ENCODE data around the gene GTF2IRD1. TPM values are rescaled to one million over a fixed set of nuclear protein-coding genes. Genes with fewer than 3 reads are reported as not detected.

Gene GTF2IRD1
- total and polyA plus RNA-seq, 2 donors (not counting 1 experiment from before 2014, with no cell fraction given), result 7.8 to 14.7 TPM

GRCh38 chr7:74464931-74465886, 11.5 kb downstream of the GTF2IRD1 start:
- no peak for DNase-seq (ENCODE audit: low read depth in 2 of 2)
- H3K27ac ChIP-seq (ENCODE audit: insufficient read depth, low read length), result no peak overlapping the region
- no peaks in the 10 kb centered on the region for H3K27me3 ChIP-seq (ENCODE audit: control insufficient read depth, insufficient read depth, low read length)
- H3K9ac ChIP-seq (ENCODE audit: insufficient read depth, low read length), result no peak overlapping the region
- no peaks in the 10 kb centered on the region for H3K4me1 ChIP-seq (ENCODE audit: control insufficient read depth, extremely low read depth, insufficient read depth, low read length)
- H2AFZ ChIP-seq (ENCODE audit: low read length), result no peak overlapping the region
- no peak overlapping the region for H3K4me3 ChIP-seq (replicated peaks in 1 of 4; ENCODE audit: control extremely low read depth in 1 of 4, insufficient read depth in 1 of 4, low read depth in 3 of 4, low read length in 4 of 4)
- H3K9me3 ChIP-seq (ENCODE audit: control insufficient read depth, insufficient read depth, low read depth, low read length), result no peaks in the 10 kb centered on the region
- H3K79me2 ChIP-seq (ENCODE audit: control insufficient read depth, insufficient read depth, low read length), result no peaks in the 10 kb centered on the region
- H3K36me3 ChIP-seq (ENCODE audit: control insufficient read depth, insufficient read depth, low read length), result no peaks in the 10 kb centered on the region
- H4K20me1 ChIP-seq (ENCODE audit: control insufficient read depth, extremely low read depth, insufficient read depth, low read length), result no peaks in the 10 kb centered on the region
- no peak for TF ChIP-seq EZH2 (IDR thresholded peaks at IDR 0.05; ENCODE audit: low read length, missing control alignments)
- no peak for TF ChIP-seq CTCF (conservative IDR thresholded peaks at IDR 0.05 in 1 of 2, IDR thresholded peaks at IDR 0.05 in 1 of 2; ENCODE audit: low read depth in 1 of 2, low read length in 2 of 2)
- no peak overlapping the region for H3K4me2 ChIP-seq (ENCODE audit: extremely low read depth, insufficient read depth, low read length)

- H3K4me3 ChIP-seq (replicated peaks in 1 of 4; ENCODE audit: control extremely low read depth in 1 of 4, insufficient read depth in 1 of 4, low read depth in 3 of 4, low read length in 4 of 4), result no peak overlapping the region
- H3K79me2 ChIP-seq (ENCODE audit: control insufficient read depth, insufficient read depth, low read length), result no peaks in the 10 kb centered on the region
- no peaks in the 10 kb centered on the region for H4K20me1 ChIP-seq (ENCODE audit: control insufficient read depth, extremely low read depth, insufficient read depth, low read length)
- no peaks in the 10 kb centered on the region for H3K9me3 ChIP-seq (ENCODE audit: control insufficient read depth, insufficient read depth, low read depth, low read length)
- no peaks in the 10 kb centered on the region for H3K4me1 ChIP-seq (ENCODE audit: control insufficient read depth, extremely low read depth, insufficient read depth, low read length)
- H2AFZ ChIP-seq (ENCODE audit: low read length), result no peak overlapping the region
- no peaks in the 10 kb centered on the region for H3K27me3 ChIP-seq (ENCODE audit: control insufficient read depth, insufficient read depth, low read length)
- no peaks in the 10 kb centered on the region for H3K36me3 ChIP-seq (ENCODE audit: control insufficient read depth, insufficient read depth, low read length)
- no peak overlapping the region for H3K27ac ChIP-seq (ENCODE audit: insufficient read depth, low read length)
- H3K4me2 ChIP-seq (ENCODE audit: extremely low read depth, insufficient read depth, low read length), result no peak overlapping the region
- no peak for DNase-seq (ENCODE audit: low read depth in 2 of 2)
- TF ChIP-seq EZH2 (IDR thresholded peaks at IDR 0.05; ENCODE audit: low read length, missing control alignments) (no peak), CTCF (conservative IDR thresholded peaks at IDR 0.05 in 1 of 2, IDR thresholded peaks at IDR 0.05 in 1 of 2; ENCODE audit: low read depth in 1 of 2, low read length in 2 of 2) (no peak)
- no peak overlapping the region for H3K9ac ChIP-seq (ENCODE audit: insufficient read depth, low read length)
Observed at GRCh38 chr7:74466196-74466813, 12.6 kb downstream of the GTF2IRD1 start.

- no peak overlapping the region for H2AFZ ChIP-seq (ENCODE audit: low read length)
- no peak overlapping the region for H3K9ac ChIP-seq (ENCODE audit: insufficient read depth, low read length)
- H4K20me1 ChIP-seq (ENCODE audit: control insufficient read depth, extremely low read depth, insufficient read depth, low read length), result no peaks in the 10 kb centered on the region
- H3K9me3 ChIP-seq (ENCODE audit: control insufficient read depth, insufficient read depth, low read depth, low read length), result no peaks in the 10 kb centered on the region
- no peak overlapping the region for H3K4me2 ChIP-seq (ENCODE audit: extremely low read depth, insufficient read depth, low read length)
- DNase-seq (ENCODE audit: low read depth in 2 of 2), result no peak
- H3K27ac ChIP-seq (ENCODE audit: insufficient read depth, low read length), result no peak overlapping the region
- no peaks in the 10 kb centered on the region for H3K27me3 ChIP-seq (ENCODE audit: control insufficient read depth, insufficient read depth, low read length)
- no peak overlapping the region for H3K4me3 ChIP-seq (replicated peaks in 1 of 4; ENCODE audit: control extremely low read depth in 1 of 4, insufficient read depth in 1 of 4, low read depth in 3 of 4, low read length in 4 of 4)
- no peaks in the 10 kb centered on the region for H3K4me1 ChIP-seq (ENCODE audit: control insufficient read depth, extremely low read depth, insufficient read depth, low read length)
- TF ChIP-seq EZH2 (IDR thresholded peaks at IDR 0.05; ENCODE audit: low read length, missing control alignments), result no peak
- no peaks in the 10 kb centered on the region for H3K36me3 ChIP-seq (ENCODE audit: control insufficient read depth, insufficient read depth, low read length)
- no peaks in the 10 kb centered on the region for H3K79me2 ChIP-seq (ENCODE audit: control insufficient read depth, insufficient read depth, low read length)
Observed at GRCh38 chr7:74467876-74468275, 14.2 kb downstream of the GTF2IRD1 start.
